ENCODE data around the gene STYX. TPM values are rescaled to one million over a fixed set of nuclear protein-coding genes. Genes with fewer than 3 reads are reported as not detected.

STYX gene
- total RNA-seq, 1 donor from 2014 or later: 12.8 TPM

DNA sequence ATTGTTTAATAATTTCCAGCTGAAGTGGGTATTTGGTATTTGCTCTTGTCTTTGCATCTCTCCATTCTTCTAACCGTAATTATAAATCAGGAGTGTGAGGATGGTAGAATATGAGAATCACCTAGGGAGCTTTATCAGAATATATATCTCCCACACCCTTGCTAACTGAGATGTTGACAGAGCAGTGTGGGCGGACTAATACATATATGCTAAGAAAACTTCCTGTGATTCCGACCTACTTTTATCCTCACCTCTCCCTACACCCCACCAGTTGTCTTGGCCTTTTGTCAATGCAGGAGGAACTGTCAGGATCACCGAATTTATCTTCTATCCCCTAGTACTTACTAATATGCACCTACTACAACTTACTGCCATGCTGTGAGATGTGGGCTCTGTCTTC lies 76.1 kb downstream of the STYX start:
- TF ChIP-seq, protein P1, sequence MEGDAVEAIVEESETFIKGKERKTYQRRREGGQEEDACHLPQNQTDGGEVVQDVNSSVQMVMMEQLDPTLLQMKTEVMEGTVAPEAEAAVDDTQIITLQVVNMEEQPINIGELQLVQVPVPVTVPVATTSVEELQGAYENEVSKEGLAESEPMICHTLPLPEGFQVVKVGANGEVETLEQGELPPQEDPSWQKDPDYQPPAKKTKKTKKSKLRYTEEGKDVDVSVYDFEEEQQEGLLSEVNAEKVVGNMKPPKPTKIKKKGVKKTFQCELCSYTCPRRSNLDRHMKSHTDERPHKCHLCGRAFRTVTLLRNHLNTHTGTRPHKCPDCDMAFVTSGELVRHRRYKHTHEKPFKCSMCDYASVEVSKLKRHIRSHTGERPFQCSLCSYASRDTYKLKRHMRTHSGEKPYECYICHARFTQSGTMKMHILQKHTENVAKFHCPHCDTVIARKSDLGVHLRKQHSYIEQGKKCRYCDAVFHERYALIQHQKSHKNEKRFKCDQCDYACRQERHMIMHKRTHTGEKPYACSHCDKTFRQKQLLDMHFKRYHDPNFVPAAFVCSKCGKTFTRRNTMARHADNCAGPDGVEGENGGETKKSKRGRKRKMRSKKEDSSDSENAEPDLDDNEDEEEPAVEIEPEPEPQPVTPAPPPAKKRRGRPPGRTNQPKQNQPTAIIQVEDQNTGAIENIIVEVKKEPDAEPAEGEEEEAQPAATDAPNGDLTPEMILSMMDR (IDR thresholded peaks at IDR 0.05): no peak
- no peaks in the 10 kb centered on the region for H3K9me3 ChIP-seq
- ATAC-seq (no peak), DNase-seq (no peak)
- H3K36me3 ChIP-seq: no peaks in the 10 kb centered on the region
- H3K4me1 ChIP-seq: no peaks in the 10 kb centered on the region
- no peaks in the 10 kb centered on the region for H3K27me3 ChIP-seq
- H3K4me3 ChIP-seq: no peak overlapping the region
- intact Hi-C loops (cut with DNase I): no loop called here
- no peak overlapping the region for H3K27ac ChIP-seq

DNA sequence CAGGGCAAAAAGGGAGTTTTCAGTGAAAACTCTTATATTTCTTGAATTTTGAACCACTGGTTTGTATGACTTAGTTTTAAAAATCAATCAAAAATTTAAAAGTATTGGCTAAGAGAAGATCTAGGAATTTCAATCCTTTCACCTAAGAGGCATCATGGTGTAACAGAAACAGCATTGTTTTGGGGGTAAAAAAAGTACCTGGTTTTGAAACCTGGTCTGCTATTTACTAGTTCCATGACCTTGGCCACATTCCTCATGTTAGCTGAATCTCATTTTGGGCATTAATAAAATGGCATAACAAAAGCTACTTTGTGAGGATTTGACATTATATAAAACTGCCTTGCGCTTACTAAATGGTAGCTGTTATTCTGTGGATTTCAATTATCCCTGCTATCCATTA lies 78.1 kb downstream of the STYX start:
- no peak for ATAC-seq
- TF ChIP-seq, protein P1 (IDR thresholded peaks at IDR 0.05): no peak
- Histone ChIP-seq H3K27ac (no peak overlapping the region), H3K4me1 (no peaks in the 10 kb centered on the region), H3K27me3 (no peaks in the 10 kb centered on the region), H3K9me3 (no peaks in the 10 kb centered on the region), H3K36me3 (no peaks in the 10 kb centered on the region), H3K4me3 (no peak overlapping the region)
- intact Hi-C loops (cut with DNase I): no loop called here
- no peak for DNase-seq

DNA sequence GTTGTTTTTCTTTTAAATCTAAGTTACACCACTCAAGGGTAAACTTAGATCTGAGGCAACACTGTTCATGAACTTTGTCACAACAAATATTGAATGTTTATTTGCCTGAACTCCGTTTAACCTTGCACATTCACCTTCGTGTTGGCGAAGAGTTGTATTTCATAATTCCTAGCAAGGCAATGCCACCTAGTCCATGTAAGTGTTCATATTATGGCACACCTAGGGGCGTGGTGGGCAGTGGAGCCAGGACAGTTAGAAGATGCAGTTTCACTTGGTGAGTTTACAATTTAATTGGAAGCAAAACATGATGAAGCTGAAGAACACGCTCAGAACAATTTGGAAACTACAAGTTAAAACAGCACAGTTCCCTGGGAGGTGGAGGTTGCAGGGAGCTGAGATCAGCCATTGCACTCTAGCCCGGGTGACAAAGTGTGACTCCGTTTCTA lies 91.9 kb downstream of the STYX start:
- TF ChIP-seq, protein P1 (IDR thresholded peaks at IDR 0.05): no peak
- Histone ChIP-seq H3K27me3 (no peaks in the 10 kb centered on the region), H3K4me3 (no peak overlapping the region), H3K9me3 (no peaks in the 10 kb centered on the region), H3K36me3 (no peaks in the 10 kb centered on the region), H3K4me1 (no peaks in the 10 kb centered on the region), H3K27ac (no peak overlapping the region)
- ATAC-seq: no peak
- intact Hi-C loops (cut with DNase I): no loop called here
- no peak for DNase-seq

DNA sequence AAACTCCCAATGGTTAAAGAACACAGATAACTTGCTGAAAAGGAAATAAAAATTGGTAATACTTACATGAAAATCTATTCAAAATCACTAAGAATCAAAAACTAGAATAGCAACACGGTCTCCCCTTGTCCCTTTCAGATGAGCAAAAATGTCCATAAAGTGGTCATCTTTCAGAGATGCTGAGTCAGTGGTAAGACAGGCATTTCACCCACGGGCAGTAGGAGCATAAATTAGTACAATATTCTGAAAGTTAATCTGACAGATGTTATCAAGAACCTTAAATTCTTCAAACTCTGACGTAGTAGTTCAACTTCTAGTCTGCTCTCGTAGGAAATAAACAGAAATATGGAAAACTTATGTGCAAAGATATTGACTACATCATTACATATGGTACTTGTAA lies 94.5 kb downstream of the STYX start:
- no peak overlapping the region for H3K4me3 ChIP-seq
- no peaks in the 10 kb centered on the region for H3K4me1 ChIP-seq
- no peak overlapping the region for H3K27ac ChIP-seq
- no peaks in the 10 kb centered on the region for H3K27me3 ChIP-seq
- no peaks in the 10 kb centered on the region for H3K9me3 ChIP-seq
- intact Hi-C loops (cut with DNase I): no loop called here
- ATAC-seq: no peak
- no peak for DNase-seq
- TF ChIP-seq, protein P1 (IDR thresholded peaks at IDR 0.05): no peak
- no peaks in the 10 kb centered on the region for H3K36me3 ChIP-seq

Other genes starting within 250 kb of the STYX start
- gene TXNDC16, start 177.7 kb upstream of the STYX start, total RNA-seq: 5.1 TPM
- gene GPR137C, start 177.3 kb upstream of the STYX start, total RNA-seq: 1.5 TPM
- gene ERO1A, start 34.6 kb upstream of the STYX start, total RNA-seq: 47.2 TPM
- 61.5 TPM for gene PSMC6, start 23.0 kb upstream of the STYX start, total RNA-seq
- 11.6 TPM for gene GNPNAT1, start 61.4 kb downstream of the STYX start, total RNA-seq
- 103 TPM for gene FERMT2, start 220.9 kb downstream of the STYX start, total RNA-seq